GM20000 (cell line): ENCODE results near the gene TOLLIP.
"Not testable (repeated sequence)": the region's sequence is repeated elsewhere in the genome, so short reads cannot be mapped to it uniquely, and the experiment has no call there.

Experiments used
- DNase-seq: peaks from one replicate; pipeline ENCODE4 v3.0.0; 2012; ENCODE audit warnings: low spot score
- CTCF ChIP-seq: IDR thresholded peaks from 2 replicates; pipeline ENCODE4 v1.5.1; 2012; ENCODE audit warnings: mild to moderate bottlenecking, control low read depth; ENCODE audit errors: extremely low read depth, missing control alignments

Gene TOLLIP

GRCh38 chr11:1309498-1310317 is at the start of gene TOLLIP:
TOLLIP (minus strand) TSS chr11:1309632; CDS start chr11:1309498, 134 bp downstream.
- peak; percentile 18 for TF ChIP-seq CTCF
- DNase-seq = peak; percentile 100

GRCh38 chr11:1358931-1359330 is 49.5 kb upstream of the TOLLIP start:
- not testable (repeated sequence) for DNase-seq

- DNase-seq = no peak
- TF ChIP-seq CTCF = no peak
Measured at GRCh38 chr11:1358286-1358685, 48.9 kb upstream of the TOLLIP start.

- TF ChIP-seq CTCF = no peak
- DNase-seq = no peak
Measured at GRCh38 chr11:1356478-1356960, 47.1 kb upstream of the TOLLIP start.

- no peak for TF ChIP-seq CTCF
- DNase-seq = no peak
Measured at GRCh38 chr11:1356007-1356435, 46.6 kb upstream of the TOLLIP start.

DNA sequence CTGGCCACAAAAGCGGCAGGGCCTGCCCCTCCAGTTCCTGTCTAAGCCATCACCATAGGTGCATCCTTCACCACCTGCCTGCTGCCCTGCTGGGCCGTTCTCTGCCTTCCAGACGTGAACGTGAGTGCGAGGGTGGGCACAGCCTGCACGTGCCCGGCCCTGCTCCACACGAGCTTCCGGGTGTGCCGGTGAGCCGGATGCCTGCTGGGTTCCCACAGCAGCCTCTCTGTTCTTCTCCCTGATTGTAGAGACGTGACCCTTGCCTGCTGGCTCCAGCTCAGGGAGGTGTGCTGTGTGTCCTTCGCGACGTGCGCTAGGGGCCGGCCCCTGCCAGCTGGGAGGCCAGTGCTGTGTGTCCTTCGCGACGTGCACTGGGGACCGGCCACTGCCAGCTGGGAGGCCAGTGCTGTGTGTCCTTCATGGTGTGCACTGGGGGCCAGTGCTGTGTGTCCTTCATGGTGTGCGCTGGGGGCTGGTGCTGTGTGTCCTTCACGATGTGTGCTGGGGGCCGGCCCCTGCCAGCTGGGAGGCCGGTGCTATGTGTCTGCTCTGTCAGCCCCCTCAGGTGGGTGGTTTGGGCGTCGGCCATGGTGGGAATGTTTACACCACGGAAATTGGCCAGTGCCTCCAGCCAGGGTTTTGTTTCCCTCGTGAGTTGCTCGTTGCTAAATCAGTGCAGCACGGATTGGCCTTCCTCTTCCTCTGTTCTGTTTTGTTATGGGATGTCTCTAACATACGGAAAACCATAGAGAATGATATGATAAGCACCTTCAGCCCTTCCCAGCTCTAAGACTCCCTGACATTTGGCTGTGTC is 44.9 kb upstream of the TOLLIP start:
- DNase-seq = no peak
- no peak for TF ChIP-seq CTCF

DNA sequence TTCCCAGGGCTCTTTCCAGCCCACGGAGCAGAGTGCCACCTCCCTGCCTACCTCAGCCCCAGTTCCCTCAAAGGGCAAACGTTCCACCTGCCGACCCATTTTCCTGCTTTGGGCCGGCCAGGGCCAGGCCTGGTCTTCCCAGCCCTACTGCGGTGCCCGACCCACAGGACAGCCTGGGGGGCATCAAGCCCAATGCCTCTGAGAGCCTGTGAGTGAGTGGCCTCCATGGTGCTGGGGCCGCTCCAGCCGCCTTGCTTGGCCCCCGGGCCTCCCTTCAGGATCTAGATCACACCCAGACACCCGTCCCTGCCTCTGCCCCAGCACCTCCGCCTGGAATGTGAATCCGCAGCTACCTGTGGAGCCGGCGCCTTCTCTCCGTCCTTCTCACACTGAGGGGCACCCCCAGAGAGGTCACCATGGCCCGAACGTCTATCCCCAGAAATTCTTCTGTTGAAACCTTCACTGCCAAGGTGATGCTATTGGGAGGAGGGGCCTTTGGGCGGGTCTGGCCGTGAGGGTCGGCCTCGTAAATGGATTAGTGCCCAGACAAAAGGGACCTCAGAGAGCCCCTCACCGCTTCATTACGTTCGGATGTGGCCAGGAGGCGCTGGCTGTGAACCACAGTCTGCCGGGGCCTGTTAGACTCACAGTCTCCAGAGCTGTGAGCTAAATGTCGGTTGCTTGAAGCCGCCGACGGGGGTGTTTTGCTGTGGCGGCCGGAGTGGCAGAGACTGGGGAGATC is 44.1 kb upstream of the TOLLIP start:
- TF ChIP-seq CTCF = no peak
- no peak for DNase-seq
